GM18909 (cell line): ENCODE results near the gene DIS3L2.
"Not testable (repeated sequence)": the region's sequence is repeated elsewhere in the genome, so short reads cannot be mapped to it uniquely, and the experiment has no call there.

ENCODE experiments used
- ATAC-seq: cut with Tn5 transposase; IDR thresholded peaks from one replicate; pipeline ENCODE4 v1.9.1; 2021; ENCODE audit warnings: mild to moderate bottlenecking; ENCODE audit not compliant: unreplicated experiment, poor library complexity

Gene DIS3L2

DNA sequence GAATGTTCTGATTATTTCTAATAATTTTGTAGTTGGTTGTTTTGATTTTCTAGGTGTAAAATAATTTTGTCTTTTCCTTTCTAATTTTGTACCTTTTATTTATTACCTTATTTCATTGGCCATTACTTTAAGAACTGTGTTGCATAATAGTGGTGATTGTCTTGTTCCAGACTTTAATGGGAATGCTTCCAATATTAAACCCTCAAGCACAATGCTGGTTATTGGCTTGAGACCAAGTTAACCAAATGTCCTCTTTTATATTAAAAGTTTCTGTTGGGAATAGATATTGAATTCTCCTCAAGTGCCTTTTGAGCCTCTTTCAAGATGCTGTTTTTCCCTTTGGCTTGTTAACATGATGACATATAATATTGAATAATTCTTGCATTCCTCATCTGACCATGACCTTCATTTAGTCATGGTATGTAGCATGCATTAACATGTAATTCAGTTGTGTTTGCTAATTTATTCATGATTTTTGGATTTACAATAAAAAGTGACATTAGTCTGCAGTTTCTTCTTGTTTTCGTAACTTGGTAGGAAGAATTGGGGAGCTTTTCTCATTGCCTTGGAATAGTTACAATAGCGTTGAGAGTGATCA is 141.7 kb downstream of the DIS3L2 start:
- ATAC-seq, result no peak

DNA sequence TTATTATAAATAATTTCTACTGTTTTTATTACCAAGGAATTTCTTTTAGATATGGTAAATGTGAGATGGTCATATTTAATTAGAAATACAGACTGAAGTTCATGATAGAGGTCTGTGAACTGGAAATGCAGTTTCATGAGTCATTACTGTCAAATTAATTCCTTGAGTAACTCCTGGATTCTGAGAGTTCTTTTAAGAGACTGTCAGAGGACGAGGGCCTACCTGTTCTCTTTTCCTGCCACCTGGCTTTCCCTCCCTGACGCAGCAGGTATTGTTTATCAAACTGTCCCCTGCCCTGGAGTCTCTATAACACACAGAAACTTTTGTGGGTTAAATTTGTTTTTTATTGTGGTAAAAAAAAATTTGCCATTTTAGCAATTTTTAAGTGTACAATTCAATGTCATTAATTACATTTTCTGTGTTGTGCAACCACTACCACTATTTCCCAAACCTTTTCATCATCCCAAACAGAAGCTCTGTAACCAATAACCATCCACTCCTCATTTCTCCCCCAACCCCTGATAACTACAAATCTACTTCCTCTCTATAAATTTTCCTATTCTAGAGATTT is 142.6 kb downstream of the DIS3L2 start:
- ATAC-seq, result no peak

- no peak for ATAC-seq
Measured at GRCh38 chr2:232111551-232111950, 150.0 kb downstream of the DIS3L2 start.

- no peak for ATAC-seq
Measured at GRCh38 chr2:232113821-232114220, 152.3 kb downstream of the DIS3L2 start.

DNA sequence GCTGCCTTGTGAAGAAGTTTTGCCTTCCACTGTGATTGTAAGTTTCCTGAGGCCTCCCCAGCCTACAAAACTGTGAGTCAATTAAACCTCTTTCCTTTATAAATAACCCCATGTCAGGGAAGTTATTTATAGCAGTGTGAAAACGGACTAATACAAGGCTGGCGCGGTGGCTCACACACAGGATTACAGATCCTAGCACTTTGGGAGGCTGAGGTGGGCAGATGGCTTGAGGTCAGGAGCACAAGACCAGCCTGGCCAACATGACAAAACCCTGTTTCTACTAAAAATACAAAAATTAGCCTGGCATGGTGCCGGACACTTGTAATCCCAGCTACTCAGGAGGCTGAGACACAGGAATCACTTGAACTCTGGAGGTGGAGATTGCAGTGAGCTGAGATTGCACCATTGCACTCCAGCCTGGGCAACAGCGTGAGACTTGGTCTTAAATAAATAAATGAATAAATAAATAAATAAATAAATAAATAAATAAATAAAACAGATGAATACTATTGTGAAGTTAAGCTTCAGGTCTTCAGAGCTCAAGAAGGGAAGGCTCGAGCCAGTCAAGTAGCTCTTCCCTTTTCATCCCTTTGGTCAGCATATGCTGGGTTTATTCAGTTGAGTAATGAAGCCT is 154.3 kb downstream of the DIS3L2 start:
- not testable (repeated sequence) for ATAC-seq

- ATAC-seq, result no peak
Measured at GRCh38 chr2:232116852-232117251, 155.3 kb downstream of the DIS3L2 start.

DNA sequence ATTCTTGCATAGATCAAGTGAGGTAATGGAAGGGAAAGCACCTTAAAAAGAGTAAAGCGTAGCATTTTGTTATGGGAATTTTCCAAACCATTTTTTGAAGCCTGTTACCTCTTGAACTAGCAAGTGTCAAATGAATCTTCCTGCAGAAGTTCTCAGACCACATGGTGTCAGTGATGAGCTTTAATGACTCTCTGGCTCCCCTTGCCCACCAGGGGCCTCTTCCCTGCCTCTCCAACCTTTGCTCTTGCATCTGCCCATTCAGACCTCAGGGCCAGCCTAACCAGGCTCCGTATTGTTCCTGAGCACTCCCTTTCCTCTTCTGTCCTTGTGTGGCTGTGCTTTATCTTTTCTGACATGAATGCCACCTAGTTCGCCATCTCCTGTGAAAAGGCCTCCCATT is 155.9 kb downstream of the DIS3L2 start:
- ATAC-seq, result no peak

DNA sequence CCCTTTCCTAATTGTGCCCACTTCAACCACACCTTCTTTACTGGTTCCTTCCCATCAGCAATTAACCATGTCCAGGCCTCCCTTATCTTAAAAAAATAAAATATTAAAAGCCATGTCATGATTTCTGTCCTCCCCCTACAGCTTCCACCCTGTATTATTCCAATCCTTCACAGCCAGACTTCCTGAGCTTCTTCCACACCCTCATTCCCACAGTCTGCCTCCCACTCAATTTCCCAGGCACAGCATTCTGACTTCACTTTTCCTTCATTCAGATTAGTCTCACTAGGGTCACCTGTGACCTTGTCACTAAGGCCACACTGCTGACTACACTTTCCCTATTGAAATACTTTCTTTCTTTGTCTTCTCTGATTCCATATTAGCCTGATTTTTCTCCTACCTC is 159.4 kb downstream of the DIS3L2 start:
- no peak for ATAC-seq

DNA sequence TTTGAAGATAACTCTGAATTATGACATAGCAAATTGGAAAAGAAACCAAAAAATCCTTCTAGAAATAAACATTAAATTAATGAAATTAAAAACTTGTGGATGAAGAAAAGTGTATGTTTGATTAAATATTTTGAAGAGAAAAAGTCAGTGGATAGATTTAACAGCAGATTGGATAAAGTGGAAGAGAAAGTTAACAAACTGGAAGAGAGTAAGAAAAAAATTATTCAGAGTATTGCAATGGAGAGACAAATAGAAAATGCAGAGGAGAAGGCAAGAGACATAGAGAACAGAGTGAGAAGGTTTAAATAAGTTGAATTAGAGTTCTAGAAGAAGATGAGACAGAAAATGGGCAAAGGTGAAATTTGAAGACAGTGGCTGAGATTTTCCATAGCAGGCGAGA is 162.8 kb downstream of the DIS3L2 start:
- ATAC-seq, result no peak

GRCh38 chr2:232126301-232127099 is 165.0 kb downstream of the DIS3L2 start:
- ATAC-seq, result no peak

- ATAC-seq, result no peak
Measured at GRCh38 chr2:232129483-232129882, 168.0 kb downstream of the DIS3L2 start.

- ATAC-seq, result no peak
Measured at GRCh38 chr2:232132181-232132580, 170.7 kb downstream of the DIS3L2 start.

DNA sequence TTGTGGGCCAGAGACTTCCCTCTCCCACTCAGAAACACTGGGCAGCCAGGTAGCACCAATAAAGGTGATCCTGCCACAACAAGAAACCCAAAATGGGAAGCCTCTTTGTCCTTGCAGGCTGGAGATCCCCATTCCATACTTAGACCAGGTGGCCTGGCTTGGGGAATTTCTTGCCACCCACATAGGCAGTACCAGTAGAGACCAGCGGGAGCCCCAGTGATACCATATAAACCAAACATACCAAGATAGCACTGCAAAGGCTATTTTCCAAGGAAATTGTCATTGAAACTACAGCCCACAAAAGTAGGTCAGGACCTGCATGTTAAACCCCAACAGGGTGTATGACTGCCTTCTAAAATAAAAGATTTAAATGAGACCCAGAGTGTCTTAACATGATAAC is 171.6 kb downstream of the DIS3L2 start:
- no peak for ATAC-seq

DNA sequence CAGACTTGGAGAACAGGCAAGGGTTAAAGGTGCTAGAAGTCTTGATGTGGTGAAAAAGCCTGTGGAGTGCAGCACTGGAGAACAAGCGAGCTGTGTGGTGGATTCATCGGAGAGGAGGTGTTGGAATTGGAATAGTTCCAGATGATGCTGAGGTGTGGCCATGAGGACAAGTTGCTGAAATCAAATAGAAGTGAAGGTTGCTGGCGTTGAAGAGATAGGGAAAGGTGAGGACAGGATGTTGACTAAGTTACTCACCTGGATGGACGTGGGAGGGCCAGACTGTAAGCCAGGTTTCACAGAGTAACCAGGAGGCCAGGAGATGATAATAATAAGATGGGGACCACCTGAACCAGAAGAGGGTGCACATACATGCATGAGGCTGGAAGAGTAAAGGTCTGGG is 173.4 kb downstream of the DIS3L2 start:
- no peak for ATAC-seq

GRCh38 chr2:232137356-232138147 is 176.0 kb downstream of the DIS3L2 start:
- ATAC-seq, result no peak

- no peak for ATAC-seq
Measured at GRCh38 chr2:232138441-232138840, 176.9 kb downstream of the DIS3L2 start.

- no peak for ATAC-seq
Measured at GRCh38 chr2:232139171-232139594, 177.7 kb downstream of the DIS3L2 start.

DNA sequence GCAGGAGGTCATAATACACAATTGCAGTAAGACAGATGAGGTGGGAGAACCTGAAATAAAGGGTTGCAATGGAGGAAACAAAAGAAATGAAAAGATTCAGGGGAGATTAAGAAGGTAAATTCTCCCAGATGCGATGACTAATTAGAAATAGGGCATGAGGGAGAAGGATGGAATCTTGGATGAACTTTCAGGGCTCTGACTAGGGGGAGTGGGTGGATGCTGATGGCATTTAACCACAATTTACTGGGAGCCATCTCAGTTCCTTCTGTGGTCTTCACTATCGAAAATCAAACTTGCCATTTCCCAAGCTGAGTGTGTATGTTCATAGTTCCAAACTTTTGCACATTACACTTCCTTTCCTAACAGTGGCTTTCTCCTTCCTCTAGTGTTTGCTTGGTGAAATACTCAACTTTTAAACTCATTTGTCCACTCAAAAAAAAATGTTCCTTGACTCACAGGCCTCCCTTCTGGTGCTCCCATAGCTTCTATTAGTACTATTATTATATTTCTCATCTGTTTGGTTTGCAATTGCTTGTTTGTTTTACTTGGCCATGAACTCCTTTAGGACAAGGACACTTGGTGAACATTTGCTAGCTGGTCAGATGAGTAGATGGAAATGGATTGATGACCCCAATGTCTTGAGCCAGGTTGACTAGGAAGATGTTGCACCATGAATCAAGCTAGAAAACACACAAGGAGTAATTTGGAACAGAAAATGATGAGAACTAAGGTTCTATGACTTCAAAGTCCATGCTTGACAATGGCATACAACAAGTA is 178.5 kb downstream of the DIS3L2 start:
- ATAC-seq, result no peak

- no peak for ATAC-seq
Measured at GRCh38 chr2:232141591-232141990, 180.1 kb downstream of the DIS3L2 start.

GRCh38 chr2:232142049-232142448 is 180.5 kb downstream of the DIS3L2 start:
- no peak for ATAC-seq
